ENCODE data around the gene NACC2. TPM values are rescaled to one million over a fixed set of nuclear protein-coding genes. Genes with fewer than 3 reads are reported as not detected.

Gene NACC2
- total and polyA plus RNA-seq, 2 experiments from 2014 or later = 3.8 to 20.8 TPM

GRCh38 chr9:136019041-136019680, 75.9 kb downstream of the NACC2 start:
- peaks cover 41% of the 10 kb centered on the region for H3K4me1 Mint-ChIP-seq
- no peak for ATAC-seq
- no peaks in the 10 kb centered on the region for H3K9me2 ChIP-seq (ENCODE audit: insufficient read depth)
- H4K20me1 ChIP-seq (replicated peaks; ENCODE audit: insufficient read depth) = no peaks in the 10 kb centered on the region; the same call in 1 of the 2 replicates
- TF ChIP-seq NANOG (IDR thresholded peaks at IDR 0.05; ENCODE audit: borderline replicate concordance) (no peak), EZH2 (IDR thresholded peaks at IDR 0.05; ENCODE audit: low read depth, unreplicated experiment) (no peak), REST (IDR thresholded peaks at IDR 0.05; ENCODE audit: unreplicated experiment) (no peak), ETS1 (IDR thresholded peaks at IDR 0.05) (no peak), ZNF331 (CRISPR knock-in tag; IDR thresholded peaks at IDR 0.05; ENCODE audit: low read depth) (no peak), ZNF114 (CRISPR knock-in tag; IDR thresholded peaks at IDR 0.05) (no peak), CTCF (conservative IDR thresholded peaks at IDR 0.05; ENCODE audit: low read depth in 2 of 2) (no peak)
- peaks cover 15% of the 10 kb centered on the region; the same call in 1 of the 2 replicates for H3K79me2 ChIP-seq (replicated peaks; ENCODE audit: insufficient read depth)
- H3K4me2 ChIP-seq = no peak overlapping the region
- no peaks in the 10 kb centered on the region for H3K27me3 ChIP-seq (ENCODE audit: insufficient read depth)
- no peaks in the 10 kb centered on the region; the same call in 2 of the 3 replicates for H3K36me3 Mint-ChIP-seq (ENCODE audit: low read depth)
- no peak overlapping the region for H2AFZ ChIP-seq
- DNase-seq (ENCODE audit: low spot score) = no peak
- no peak overlapping the region for H3K4me3 Mint-ChIP-seq
- H3K27me3 Mint-ChIP-seq (ENCODE audit: insufficient read depth, low read depth, poor library complexity) = peaks cover 19% of the 10 kb centered on the region
- no peaks in the 10 kb centered on the region for H3F3A ChIP-seq (replicated peaks; ENCODE audit: low read depth)
- no peak overlapping the region for H3K4me3 ChIP-seq
- no peaks in the 10 kb centered on the region for H3K36me3 ChIP-seq (ENCODE audit: insufficient read depth)
- peaks cover 12% of the 10 kb centered on the region for H3K4me1 ChIP-seq (ENCODE audit: insufficient read depth)
- H3K27ac ChIP-seq (ENCODE audit: low read depth) = no peak overlapping the region
- no peak overlapping the region for H3K27ac Mint-ChIP-seq
- H3K9me3 Mint-ChIP-seq = no peaks in the 10 kb centered on the region; the same call in 1 of the 3 replicates
